ENCODE data around the gene C2CD3. TPM values are rescaled to one million over a fixed set of nuclear protein-coding genes. Genes with fewer than 3 reads are reported as not detected.

C2CD3 gene
- polyA plus RNA-seq, 1 experiment = 10.3 TPM

DNA sequence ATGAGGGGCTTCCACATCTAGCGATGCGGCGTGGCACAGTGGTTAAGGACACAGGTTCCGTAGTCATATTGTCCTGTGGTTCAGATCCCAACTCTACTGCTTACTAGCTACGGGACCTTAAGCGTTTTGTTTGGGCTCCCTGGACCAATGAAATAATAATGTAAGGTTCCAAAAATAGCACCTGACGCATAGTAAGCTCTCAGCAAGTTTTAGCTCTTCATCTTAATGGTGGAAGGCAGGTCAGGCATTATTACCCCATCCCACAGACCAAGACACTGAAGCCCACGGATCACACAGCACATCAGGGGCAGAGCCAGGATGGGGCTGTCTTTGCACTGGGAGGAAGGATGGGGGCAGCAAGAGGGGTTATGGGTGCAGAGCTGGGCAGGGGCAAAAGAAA, 206.9 kb downstream of the C2CD3 start:
- POLR2A ChIA-PET = no interaction called here
- CTCF ChIA-PET = interaction anchor here (0.8 to 2.5 kb wide), 12 partner anchors 9 to 485 kb away, joined by 3 to 22 read pairs (median 4); partner anchors contain the start of genes C2CD3, PPME1, UCP2 and UCP3
- no peak for DNase-seq (ENCODE audit: low read depth)
- H3K36me3 ChIP-seq (ENCODE audit: control insufficient read depth, insufficient read depth, low read length) = no peaks in the 10 kb centered on the region
- no peak overlapping the region for H3K4me3 ChIP-seq (ENCODE audit: low read depth, low read length)
- TF ChIP-seq, protein P1, sequence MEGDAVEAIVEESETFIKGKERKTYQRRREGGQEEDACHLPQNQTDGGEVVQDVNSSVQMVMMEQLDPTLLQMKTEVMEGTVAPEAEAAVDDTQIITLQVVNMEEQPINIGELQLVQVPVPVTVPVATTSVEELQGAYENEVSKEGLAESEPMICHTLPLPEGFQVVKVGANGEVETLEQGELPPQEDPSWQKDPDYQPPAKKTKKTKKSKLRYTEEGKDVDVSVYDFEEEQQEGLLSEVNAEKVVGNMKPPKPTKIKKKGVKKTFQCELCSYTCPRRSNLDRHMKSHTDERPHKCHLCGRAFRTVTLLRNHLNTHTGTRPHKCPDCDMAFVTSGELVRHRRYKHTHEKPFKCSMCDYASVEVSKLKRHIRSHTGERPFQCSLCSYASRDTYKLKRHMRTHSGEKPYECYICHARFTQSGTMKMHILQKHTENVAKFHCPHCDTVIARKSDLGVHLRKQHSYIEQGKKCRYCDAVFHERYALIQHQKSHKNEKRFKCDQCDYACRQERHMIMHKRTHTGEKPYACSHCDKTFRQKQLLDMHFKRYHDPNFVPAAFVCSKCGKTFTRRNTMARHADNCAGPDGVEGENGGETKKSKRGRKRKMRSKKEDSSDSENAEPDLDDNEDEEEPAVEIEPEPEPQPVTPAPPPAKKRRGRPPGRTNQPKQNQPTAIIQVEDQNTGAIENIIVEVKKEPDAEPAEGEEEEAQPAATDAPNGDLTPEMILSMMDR (IDR thresholded peaks at IDR 0.05; ENCODE audit: insufficient read depth, low read depth, low read length) = no peak
- H3K27me3 ChIP-seq (ENCODE audit: control insufficient read depth, insufficient read depth, low read length) = no peaks in the 10 kb centered on the region

Small RNA genes within 50 kb of the gene (small RNA-seq; reads per million reads assigned to genes)
- gene AP002392.1 (ENCODE audit: insufficient read length, low read depth, low replicate concordance) = not detected

Other genes with a start within 250 kb of the C2CD3 start
- gene DNAJB13, start 220.0 kb downstream of the C2CD3 start, polyA plus RNA-seq (2011; rRNA removed) = 0.40 and 0.47 TPM in 2 replicates
- 15.7 and 26.6 TPM in 2 replicates for gene UCP2, start 188.2 kb downstream of the C2CD3 start, polyA plus RNA-seq (2011; rRNA removed)
- 0.54 and 0.77 TPM in 2 replicates for gene UCP3, start 161.9 kb downstream of the C2CD3 start, polyA plus RNA-seq (2011; rRNA removed)
- gene PPME1, start 287 bp upstream of the C2CD3 start, polyA plus RNA-seq (2011; rRNA removed) = 93.8 and 133 TPM in 2 replicates
- 13.5 and 14.1 TPM in 2 replicates for gene P4HA3, start 140.6 kb upstream of the C2CD3 start, polyA plus RNA-seq (2011; rRNA removed)
- gene PGM2L1, start 227.4 kb upstream of the C2CD3 start, polyA plus RNA-seq (2011; rRNA removed) = 0.97 and 1.6 TPM in 2 replicates